ENCODE measurements around the gene CD33. TPM values are rescaled to one million over a fixed set of nuclear protein-coding genes. Genes with fewer than 3 reads are reported as not detected.
A peak's percentile ranks its signal among the peaks of the same experiment; 100 is the strongest.
"Not testable (repeated sequence)": the region's sequence is repeated elsewhere in the genome, so short reads cannot be mapped to it uniquely, and the experiment has no call there.

The CD33 gene
- 10.7 TPM for total RNA-seq

DNA sequence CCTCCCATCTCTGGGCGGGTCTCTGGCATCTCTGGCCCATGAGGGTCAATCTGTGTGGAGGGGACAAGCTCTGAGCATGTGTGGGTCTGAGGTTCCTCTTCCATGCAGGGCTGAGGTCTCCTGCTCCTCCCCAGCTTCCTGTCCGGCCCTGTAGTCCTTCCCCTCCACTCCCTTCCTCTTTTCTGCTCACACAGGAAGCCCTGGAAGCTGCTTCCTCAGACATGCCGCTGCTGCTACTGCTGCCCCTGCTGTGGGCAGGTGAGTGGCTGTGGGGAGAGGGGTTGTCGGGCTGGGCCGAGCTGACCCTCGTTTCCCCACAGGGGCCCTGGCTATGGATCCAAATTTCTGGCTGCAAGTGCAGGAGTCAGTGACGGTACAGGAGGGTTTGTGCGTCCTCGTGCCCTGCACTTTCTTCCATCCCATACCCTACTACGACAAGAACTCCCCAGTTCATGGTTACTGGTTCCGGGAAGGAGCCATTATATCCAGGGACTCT is at the start of gene CD33:
TSS of gene CD33 (plus strand) at position 183 of the 496 bp plus-strand sequence. CDS start at position 222, 39 bp downstream.
- DNase-seq (ENCODE audit: low spot score); intact Hi-C loops (cut with DNase I): not testable (repeated sequence)
- ATAC-seq: peak; percentile 74

DNA sequence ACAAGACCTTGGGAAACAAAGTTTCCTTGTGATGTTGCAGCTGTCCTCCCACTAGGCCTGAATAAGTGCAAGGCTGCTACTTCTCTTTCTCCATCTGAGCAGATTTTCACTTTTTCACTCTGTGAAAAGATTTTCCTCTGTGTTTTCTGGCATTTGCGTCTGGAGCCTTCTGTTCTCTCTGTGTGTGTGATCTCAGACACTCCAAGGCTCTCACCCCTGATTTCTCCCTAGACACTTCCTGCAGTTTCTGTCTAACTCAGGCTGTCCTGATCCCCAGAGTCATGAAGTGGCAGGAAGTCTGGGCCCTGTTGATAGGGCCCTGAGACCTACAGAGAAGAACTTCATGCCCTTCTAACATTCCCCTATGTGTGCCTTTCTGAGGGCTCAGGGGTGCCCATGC is 45.6 kb upstream of the CD33 start:
- ATAC-seq: peak; percentile 44
- DNase-seq (ENCODE audit: low spot score): no peak
- intact Hi-C loops (cut with DNase I): no loop called here

DNA sequence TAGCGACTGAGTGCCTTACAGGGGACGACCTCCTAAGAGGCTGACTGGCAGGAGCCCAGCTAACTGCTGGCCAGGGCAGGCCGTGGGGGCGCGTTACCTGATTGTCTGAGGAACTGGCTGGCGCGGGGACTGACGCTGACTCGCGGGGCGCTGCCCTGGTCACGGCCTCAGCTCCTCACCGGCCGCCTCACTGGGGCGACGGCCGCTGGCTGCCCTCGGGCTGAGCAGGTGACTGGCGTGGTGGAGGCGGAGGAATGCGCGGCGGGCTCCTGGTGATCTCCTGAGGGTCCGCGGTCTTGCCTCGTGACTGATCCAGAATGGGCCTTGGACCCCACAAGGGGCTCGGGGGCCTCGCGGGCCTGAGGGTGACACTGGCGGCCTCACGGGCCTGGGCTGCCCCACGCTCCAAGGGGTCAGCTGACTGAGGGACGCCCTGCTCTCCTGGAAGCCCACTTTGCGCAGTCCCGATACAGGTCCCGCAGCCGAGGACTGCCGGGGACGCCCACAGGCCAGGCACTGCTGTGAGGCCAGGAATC is 43.4 kb upstream of the CD33 start:
- DNase-seq (ENCODE audit: low spot score) (peak; percentile 21), ATAC-seq (no peak)
- intact Hi-C loops (cut with DNase I): loop anchor here (1.0 kb wide), 1 partner anchor 23 kb away; no protein-coding TSS in a partner anchor

DNA sequence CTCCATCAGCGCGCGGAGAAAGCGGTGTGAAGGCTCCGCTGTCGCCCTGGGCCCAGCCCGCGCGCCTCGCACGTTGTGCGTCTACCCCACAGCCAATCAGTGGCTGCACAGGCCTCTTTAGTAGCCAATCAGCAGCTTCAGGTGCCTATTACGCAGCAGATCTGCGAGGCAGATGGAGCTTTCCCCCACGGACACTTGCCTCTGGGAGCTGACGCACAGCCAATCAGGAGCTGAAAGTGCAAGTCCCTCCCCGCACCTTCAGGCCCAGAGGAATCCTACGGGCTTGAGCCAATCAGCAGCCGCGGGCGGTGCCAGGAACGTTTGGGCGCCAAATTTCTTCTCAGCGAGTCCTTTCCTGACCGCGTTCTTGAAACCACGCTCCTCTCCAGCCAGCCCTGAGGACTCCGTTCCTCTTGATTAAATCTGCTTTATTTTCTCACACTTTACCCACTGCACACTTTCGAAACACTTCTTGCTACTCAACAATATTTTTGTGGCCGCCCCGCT is 42.9 kb upstream of the CD33 start:
- intact Hi-C loops (cut with DNase I): loop anchor here (1.0 kb wide), 1 partner anchor 24 kb away; no protein-coding TSS in a partner anchor
- peak; percentile 46 for DNase-seq (ENCODE audit: low spot score)

GRCh38 chr19:51183629-51184028 is 41.3 kb upstream of the CD33 start:
- DNase-seq (ENCODE audit: low spot score) (peak; percentile 28), ATAC-seq (no peak)
- intact Hi-C loops (cut with DNase I): no loop called here

More for the DNA sequence above, 42.9 kb upstream of the CD33 start:
- ATAC-seq: peak; percentile 24

DNA sequence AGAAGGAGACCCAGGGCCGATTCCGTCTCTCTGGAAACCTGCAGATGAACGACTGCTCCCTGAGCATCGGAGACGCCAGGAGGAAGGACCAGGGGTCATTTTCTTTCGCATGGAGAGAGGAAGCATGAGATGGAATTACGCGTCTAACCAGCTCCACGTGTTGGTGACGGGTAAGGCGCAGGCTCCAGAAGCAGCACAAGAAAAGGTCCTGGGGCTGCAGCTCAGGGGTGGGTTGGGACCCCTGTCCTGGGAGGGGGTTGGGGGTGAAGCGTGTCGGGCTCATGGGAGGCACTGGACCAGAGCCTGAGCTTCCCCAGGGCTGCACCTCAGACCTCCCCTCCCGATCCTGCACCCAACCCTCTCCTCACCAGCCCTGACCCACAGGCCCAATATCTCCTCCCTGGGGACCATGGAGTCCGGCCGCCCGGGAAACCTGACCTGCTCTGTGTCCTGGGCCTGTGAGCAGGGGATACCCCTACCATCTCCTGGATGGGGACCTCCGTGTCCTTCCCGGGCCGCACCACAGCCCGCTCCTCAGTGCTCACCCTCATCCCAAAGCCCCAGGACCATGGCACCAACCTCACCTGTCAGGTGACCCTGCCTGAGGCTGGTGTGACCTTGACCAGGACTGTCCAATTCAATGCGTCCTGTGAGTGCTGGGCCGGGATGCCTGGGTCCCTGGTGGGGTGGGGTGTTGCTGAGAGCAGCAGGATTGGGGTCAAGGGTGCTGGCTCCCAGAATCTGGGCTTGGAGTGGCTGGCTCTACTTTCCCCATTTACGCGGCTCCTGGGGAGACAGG is 39.6 kb upstream of the CD33 start:
- DNase-seq (ENCODE audit: low spot score) (no peak), ATAC-seq (no peak)
- intact Hi-C loops (cut with DNase I): no loop called here

- DNase-seq (ENCODE audit: low spot score): no peak
- intact Hi-C loops (cut with DNase I): no loop called here
- no peak for ATAC-seq
These were observed 39.0 kb upstream of the CD33 start for GRCh38 chr19:51185868-51186215.

- intact Hi-C loops (cut with DNase I): no loop called here
- ATAC-seq: no peak
- DNase-seq (ENCODE audit: low spot score): no peak
These were observed 38.6 kb upstream of the CD33 start for GRCh38 chr19:51186323-51186722.

DNA sequence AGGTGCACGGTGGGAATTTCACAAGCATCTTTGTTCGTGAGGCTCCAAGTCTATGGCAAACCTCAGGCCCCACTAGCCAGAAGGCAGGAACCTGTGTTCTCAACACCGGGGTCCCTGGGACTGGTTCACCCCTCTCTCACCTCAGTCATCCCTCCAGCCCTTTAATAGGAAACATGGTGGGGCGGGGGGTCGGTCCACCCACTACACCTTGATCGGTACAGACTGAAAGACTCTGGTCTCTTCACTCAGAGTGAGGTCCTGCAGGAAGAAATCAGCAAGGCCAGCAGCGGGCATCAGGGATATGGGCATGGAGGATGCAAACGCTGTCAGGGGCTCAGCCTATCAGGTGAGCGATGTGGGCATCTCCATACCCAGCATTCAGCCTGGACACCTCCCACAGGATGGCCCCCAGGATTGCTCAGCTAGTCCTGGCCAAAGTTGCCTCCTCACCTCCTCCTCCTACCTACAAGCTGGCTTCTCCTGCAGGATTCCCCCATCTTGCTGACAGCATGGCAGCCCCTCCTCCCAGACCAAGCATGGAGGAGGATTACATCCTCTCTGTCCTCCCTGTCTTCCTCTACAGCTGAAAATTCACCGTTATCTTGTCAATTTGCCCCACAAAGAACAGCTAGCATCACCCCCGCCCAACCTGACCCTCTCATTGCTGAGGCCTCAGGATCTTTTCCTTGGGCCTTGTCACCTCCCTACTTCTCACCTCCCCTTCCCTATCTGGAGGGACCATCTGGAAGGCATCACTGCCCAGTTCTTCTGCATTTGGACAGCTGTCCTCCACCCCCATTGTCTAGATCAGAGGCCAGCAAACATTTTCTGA is 37.3 kb upstream of the CD33 start:
- peak; percentile 13 for DNase-seq (ENCODE audit: low spot score)
- ATAC-seq: no peak
- intact Hi-C loops (cut with DNase I): no loop called here

DNA sequence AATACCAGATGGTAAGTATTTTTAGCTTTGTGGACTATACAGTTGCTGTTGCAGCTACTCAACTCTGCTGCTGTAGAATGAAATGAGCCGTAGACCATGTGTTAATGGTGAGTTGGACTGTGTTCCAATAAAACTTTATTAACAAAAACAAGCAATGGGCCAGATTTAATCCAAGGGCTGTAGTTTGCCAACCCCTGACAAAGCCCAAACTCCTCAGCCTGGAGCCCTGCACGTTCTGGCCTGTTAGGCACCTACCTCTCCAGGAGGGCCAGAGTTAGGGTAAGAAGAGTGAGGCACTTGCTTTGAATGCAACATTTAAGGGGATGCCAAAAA is 36.7 kb upstream of the CD33 start:
- peak; percentile 15 for DNase-seq (ENCODE audit: low spot score)
- ATAC-seq: no peak
- intact Hi-C loops (cut with DNase I): no loop called here

GRCh38 chr19:51192689-51193088 is 32.2 kb upstream of the CD33 start:
- DNase-seq (ENCODE audit: low spot score) (peak; percentile 15), ATAC-seq (no peak)
- intact Hi-C loops (cut with DNase I): no loop called here

DNA sequence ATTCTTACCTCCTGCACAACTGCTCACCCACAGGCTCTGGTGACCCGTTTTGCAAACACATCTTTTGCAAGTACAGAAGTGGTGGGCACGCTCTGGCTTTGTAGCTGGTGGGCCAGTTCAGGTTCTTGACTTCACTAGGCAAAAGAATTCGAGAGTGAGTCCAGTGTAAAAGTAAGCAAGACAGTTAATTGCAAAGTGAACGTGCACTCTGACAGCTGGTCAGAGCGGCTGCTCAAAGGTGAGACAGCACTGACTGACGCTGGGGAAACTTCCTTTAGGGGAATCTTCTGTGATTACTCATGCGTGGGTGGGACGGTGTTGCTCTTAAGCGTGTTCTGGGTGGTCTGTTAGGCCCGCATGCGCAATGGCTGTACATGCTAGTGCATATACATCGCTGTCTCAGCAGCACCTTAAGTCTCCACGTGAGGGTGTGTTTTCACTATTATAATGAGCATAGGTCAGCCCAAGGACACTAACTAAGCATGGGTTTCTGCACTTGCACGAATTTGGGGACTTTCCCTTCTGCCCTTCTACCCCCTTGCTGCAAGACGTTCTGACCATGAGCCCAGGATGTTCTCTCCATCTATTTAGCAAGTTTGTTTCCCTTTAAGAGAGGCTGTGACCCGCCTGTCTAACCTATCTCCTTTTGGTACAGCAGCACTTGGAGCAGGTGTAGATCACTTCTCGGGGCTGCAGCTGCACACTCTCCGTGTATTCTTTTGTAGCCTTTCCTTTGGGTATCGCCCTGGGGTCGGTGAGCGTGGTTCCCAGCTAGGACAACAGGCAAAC is 30.2 kb upstream of the CD33 start:
- ATAC-seq (no peak), DNase-seq (ENCODE audit: low spot score) (no peak)
- intact Hi-C loops (cut with DNase I): no loop called here

DNA sequence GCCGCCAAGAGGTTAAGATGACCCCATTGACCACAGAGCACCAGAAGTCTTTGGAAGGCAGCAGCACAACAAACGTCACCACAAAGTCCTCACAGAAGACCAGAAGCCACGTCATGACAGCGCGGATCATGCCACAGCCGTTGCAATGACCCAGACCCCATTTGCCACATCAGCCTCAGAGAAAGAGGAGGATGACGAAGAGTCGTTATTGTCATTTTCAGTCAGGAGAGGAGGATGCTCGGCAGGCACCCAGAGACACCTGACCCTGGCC is 29.6 kb upstream of the CD33 start:
- DNase-seq (ENCODE audit: low spot score) (no peak), ATAC-seq (no peak)
- intact Hi-C loops (cut with DNase I): no loop called here

- intact Hi-C loops (cut with DNase I): no loop called here
- no peak for DNase-seq (ENCODE audit: low spot score)
- ATAC-seq: no peak
These were observed 29.3 kb upstream of the CD33 start for GRCh38 chr19:51195616-51196015.

DNA sequence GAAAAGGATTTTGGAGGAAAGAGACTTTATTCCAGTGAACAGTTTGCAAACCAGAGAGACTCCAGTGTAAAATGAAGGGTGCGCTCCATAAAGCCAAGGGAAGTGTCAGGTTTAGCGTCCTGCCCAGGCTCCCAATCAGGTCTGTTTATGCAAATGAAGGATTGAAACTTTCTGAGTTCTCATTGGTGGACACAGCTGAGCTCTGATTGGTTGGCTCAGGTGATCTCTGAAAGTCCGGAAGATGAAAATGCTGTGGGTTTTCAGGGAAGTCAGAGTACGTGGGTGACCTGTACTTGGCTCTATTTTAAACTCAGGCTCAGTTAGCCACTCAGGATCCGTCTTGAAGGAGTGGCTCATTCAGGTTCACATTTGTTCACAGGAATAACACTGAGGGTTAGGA is 28.7 kb upstream of the CD33 start:
- ATAC-seq (no peak), DNase-seq (ENCODE audit: low spot score) (no peak)
- intact Hi-C loops (cut with DNase I): no loop called here

DNA sequence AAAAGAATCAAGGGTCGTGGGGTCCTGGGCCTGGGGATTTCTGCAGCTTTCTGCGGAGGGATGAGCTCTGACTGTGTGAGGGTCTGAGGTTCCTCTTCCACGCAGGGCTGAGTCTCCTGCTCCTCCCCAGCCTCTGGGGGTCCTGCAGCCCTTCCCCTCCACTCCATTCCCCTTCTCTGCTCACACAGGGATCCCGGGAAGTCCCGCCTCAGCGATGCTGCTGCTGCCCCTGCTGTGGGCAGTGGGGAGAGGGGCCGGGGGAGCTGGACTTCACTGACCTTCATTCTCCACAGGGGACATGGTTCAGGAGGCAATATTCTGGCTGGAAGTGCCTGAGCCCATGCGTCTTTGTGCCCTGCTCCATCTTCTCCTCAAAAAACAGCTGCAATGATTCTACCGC is 26.2 kb upstream of the CD33 start:
- no peak for ATAC-seq
- intact Hi-C loops (cut with DNase I): no loop called here
- DNase-seq (ENCODE audit: low spot score): no peak

DNA sequence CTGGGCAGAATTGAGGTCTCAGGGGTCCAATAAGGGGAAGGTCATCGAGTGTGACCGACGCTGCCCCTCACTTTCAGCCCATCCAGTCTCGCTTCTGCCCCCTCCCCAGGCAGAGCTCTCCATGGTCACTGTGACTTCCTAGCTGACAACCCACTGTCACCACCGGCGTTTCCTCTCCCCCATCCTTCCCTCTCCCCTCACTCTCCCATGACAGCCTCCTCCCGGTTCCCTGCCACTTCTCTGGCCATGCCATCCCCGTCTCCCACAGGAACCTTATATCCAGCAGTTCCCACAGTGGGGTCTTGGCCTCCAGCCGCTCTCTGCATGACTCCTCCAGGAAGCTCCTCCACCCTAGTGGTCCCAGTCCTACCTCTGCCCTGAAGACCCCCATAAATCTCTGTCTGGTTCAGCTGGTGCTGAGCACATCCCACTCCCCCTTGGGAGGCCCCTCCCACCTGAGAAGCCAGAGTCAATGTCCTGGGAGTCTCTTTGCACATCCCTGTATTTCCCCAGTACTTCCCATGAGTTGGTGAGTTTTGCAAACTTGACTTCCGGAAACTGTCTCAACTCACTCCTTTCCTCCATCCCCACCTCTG is 24.7 kb upstream of the CD33 start:
- DNase-seq (ENCODE audit: low spot score) (no peak), ATAC-seq (no peak)
- intact Hi-C loops (cut with DNase I): no loop called here

DNA sequence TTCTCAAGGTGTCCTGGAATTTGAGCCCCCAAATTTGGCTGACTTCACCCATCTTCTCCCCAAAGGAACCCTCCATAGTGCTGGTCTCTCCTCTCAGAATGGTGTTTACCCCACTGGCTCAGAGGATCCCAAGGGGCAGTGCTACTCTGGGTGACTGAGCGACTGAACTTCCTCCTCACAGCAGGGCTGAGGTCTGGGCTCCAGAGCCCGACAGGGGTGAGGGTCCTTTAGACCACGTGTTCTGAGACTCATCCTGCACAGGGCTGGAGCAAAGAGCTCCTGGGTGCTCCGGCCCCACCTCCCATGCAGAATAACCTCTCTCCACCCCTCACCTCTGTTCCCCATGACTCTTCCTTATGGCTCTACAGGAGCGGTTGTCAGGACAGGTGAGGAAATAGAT is 23.2 kb upstream of the CD33 start:
- ATAC-seq (no peak), DNase-seq (ENCODE audit: low spot score) (no peak)
- intact Hi-C loops (cut with DNase I): no loop called here

GRCh38 chr19:51203916-51204315 is 21.0 kb upstream of the CD33 start:
- DNase-seq (ENCODE audit: low spot score) (no peak), ATAC-seq (no peak)
- intact Hi-C loops (cut with DNase I): no loop called here

Measured in sciatic nerve (tissue), 2 donors.